Aorta (tissue), 5 donors: ENCODE measurements around the gene PCDHGA6. TPM values are rescaled to one million over a fixed set of nuclear protein-coding genes. Genes with fewer than 3 reads are reported as not detected.

Experiments used
- ATAC-seq: fragments of 200-7000 bp; cut with Tn5 transposase; one replicate; pipeline ENCODE4 v1.9.1; 2022; ENCODE audit warnings: moderate library complexity; ENCODE audit not compliant: low FRiP score
- DNase-seq, 2 donors: peaks; one replicate each; pipeline ENCODE4 v3.0.0-alpha.2; 2020
- H3K27ac ChIP-seq, 2 donors: one replicate each; pipeline ENCODE4 v1.5.1; 2013; ENCODE audit warnings: low read length in 2 of 2, mild to moderate bottlenecking in 2 of 2, moderate library complexity in 2 of 2, control low read depth in 1 of 2, inconsistent platforms in 1 of 2, low read depth in 1 of 2
- H3K27me3 ChIP-seq, 2 donors: one replicate each; pipeline ENCODE4 v1.6.1; 2013; ENCODE audit warnings: control low read depth in 1 of 2, low read length in 1 of 2, mild to moderate bottlenecking in 1 of 2, moderate library complexity in 1 of 2; ENCODE audit not compliant: insufficient read depth in 2 of 2, control insufficient read depth in 1 of 2
- H3K36me3 ChIP-seq, 2 donors: one replicate each; pipeline ENCODE4 v1.6.1; 2013; ENCODE audit warnings: control low read depth in 1 of 2, low read length in 1 of 2, mild to moderate bottlenecking in 1 of 2; ENCODE audit not compliant: insufficient read depth in 2 of 2, control insufficient read depth in 1 of 2
- H3K4me1 ChIP-seq, 2 donors: one replicate each; pipeline ENCODE4 v1.6.1; 2013; ENCODE audit warnings: low read length in 2 of 2, control low read depth in 1 of 2, mild to moderate bottlenecking in 1 of 2, moderate library complexity in 1 of 2; ENCODE audit not compliant: insufficient read depth in 2 of 2, control insufficient read depth in 1 of 2
- H3K4me3 ChIP-seq, 2 donors: one replicate each; pipeline ENCODE4 v1.5.1; 2013; ENCODE audit warnings: low read length in 2 of 2, control low read depth in 1 of 2, mild to moderate bottlenecking in 1 of 2
- H3K9me3 ChIP-seq: one replicate; pipeline ENCODE4 v1.6.1; 2013; ENCODE audit warnings: mild to moderate bottlenecking, low read length; ENCODE audit not compliant: control insufficient read depth
- WGBS, 2 donors: extraction: QIAGEN DNeasy Blood & Tissue Kit; methylation state at CpG; one replicate each; pipeline ENCODE4 v1.1.7; 2013; 5-methylcytosine and 5-hydroxymethylcytosine counted together
- intact Hi-C, 2 donors: fragments of 100-400 bp; cut with DNase I; formaldehyde crosslinking; loops; one replicate each; pipeline versions ENCODE4 v1.14.2 to v1.15.0; 2022
- polyA plus RNA-seq, 2 donors: library from polyadenylated mRNA; stranded (reverse); fragments of 200-250 nt; gene quantifications; one replicate each; pipeline ENCODE4 v1.2.3, GENCODE V29; 2013
- total RNA-seq, 2 donors: library from RNA; stranded (reverse); fragmentation: NEBNext Ultra II Directional; extraction: Animal tissue kit (Norgen Biotek cat#: 25700); gene quantifications; one replicate each; pipeline ENCODE4 v1.2.1, GENCODE V29; 2021
- donor health status: healthy with polysubstance abuse.
- donor health status: Bipolar disorder and iron deficiency.
- donor health status: DM: no; HTN: no; CAD: no.
- donor health status: DM: no; HTN: no; CAD: no.
- donor health status: DM: yes; HTN: yes; CAD: no.

The PCDHGA6 gene
- total and polyA plus RNA-seq, 4 donors, result 0.38 to 12.0 (median 6.4) TPM

DNA sequence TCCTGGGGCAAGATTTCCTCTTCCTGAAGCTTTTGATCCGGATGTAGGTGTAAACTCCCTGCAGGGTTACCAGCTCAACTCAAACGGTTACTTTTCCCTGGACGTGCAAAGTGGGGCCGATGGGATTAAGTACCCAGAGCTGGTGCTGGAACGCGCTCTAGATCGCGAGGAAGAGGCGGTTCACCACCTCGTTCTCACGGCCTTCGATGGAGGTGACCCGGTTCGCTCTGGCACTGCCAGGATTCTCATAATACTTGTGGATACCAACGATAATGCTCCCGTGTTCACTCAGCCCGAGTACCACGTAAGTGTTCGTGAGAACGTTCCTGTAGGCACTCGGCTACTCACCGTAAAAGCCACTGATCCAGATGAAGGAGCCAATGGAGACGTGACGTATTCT, 18.1 kb upstream of the PCDHGA6 start:
- no peak for ATAC-seq
- Histone ChIP-seq H3K27me3 (no peaks in the 10 kb centered on the region), H3K27ac (no peak overlapping the region), H3K9me3 (peaks cover 41% of the 10 kb centered on the region), H3K36me3 (no peaks in the 10 kb centered on the region), H3K4me1 (no peaks in the 10 kb centered on the region), H3K4me3 (no peak overlapping the region)
- intact Hi-C loops, result loop anchor here in 1 of 2 donors (10.0 kb wide), 1 partner anchor 121 kb away; no protein-coding TSS in a partner anchor
- 45 to 46% methylated on average over 24 of the region's 24 CpGs for WGBS, 2 donors
- peak in 1 of 2 donors; percentile 46 for DNase-seq

DNA sequence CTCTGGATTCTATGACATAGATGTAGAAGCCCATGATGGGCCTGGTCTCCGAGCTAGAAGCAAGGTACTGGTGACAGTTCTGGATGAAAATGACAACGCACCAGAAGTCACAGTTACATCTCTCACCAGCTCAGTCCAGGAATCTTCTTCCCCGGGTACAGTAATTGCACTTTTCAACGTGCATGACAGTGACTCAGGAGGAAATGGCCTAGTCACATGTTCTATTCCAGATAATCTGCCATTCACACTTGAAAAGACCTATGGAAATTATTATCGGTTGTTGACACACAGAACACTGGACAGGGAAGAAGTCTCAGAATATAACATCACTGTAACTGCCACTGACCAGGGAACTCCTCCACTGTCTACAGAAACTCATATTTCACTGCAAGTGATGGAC, 17.6 kb upstream of the PCDHGA6 start:
- Histone ChIP-seq H3K4me1 (no peaks in the 10 kb centered on the region), H3K4me3 (no peak overlapping the region), H3K27me3 (no peaks in the 10 kb centered on the region), H3K9me3 (peaks cover 38% of the 10 kb centered on the region), H3K36me3 (no peaks in the 10 kb centered on the region), H3K27ac (no peak overlapping the region)
- ATAC-seq, result no peak
- intact Hi-C loops, result loop anchor here in 1 of 2 donors (10.0 kb wide), 1 partner anchor 121 kb away; no protein-coding TSS in a partner anchor
- WGBS, 2 donors, result 66 to 68% methylated on average over 5 of the region's 5 CpGs
- no peak for DNase-seq

DNA sequence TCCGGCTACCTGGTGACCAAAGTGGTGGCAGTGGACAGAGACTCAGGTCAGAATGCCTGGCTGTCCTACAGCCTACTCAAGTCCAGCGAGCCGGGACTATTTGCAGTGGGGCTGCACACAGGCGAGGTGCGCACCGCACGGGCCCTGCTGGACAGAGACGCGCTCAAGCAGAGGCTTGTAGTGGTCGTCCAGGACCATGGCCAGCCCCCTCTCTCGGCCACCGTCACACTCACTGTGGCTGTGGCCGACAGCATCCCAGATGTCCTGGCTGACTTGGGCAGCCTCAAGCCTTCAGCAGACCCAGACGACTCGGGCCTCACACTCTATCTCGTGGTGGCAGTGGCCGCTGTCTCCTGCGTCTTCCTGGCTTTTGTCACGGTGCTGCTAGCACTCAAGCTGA, 16.7 kb upstream of the PCDHGA6 start:
- no peak for ATAC-seq

DNA sequence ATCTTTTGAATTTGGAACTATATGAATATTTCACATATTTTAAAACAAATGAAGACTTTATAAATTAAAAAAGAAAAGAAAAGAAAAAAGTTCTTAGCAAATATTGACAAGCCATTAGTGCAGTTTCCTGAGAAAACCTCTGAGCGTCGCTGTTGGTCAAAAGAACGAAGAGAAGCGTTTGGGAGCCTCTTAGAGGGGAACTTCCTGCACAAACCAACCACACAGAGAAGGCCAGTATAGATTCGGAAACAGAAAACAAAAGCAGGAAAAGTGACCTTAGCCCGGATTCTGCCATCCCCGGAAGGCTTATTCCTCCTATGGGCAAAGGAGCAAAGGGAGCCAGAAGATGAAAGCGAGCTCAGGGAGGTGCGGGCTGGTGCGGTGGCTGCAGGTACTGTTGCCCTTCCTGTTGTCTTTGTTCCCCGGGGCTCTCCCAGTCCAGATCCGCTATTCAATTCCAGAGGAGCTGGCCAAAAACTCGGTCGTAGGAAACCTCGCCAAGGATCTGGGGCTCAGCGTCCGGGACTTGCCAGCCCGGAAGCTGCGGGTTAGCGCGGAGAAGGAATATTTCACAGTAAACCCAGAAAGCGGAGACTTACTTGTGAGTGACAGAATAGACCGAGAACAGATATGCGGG, 13.8 kb upstream of the PCDHGA6 start, which contains the start of gene PCDHGB2:
TSS of gene PCDHGB2 (plus strand) at position 205 of the 637 bp plus-strand sequence. CDS start at position 347, 142 bp downstream.
- intact Hi-C loops, result loop anchor here in 1 of 2 donors (10.0 kb wide), 1 partner anchor 125 kb away; no protein-coding TSS in a partner anchor
- no peak for ATAC-seq
- peak in 1 of 2 donors; percentile 58 for DNase-seq
- Histone ChIP-seq H3K9me3 (peaks cover 45% of the 10 kb centered on the region), H3K27ac (no peak within 1 kb of the TSS), H3K4me1 (no peaks in the 10 kb centered on the region), H3K27me3 (no peaks in the 10 kb centered on the region), H3K4me3 (peak within 1 kb of the TSS in 1 of 2 donors; percentile 19), H3K36me3 (no peaks in the 10 kb centered on the region)
- WGBS, 2 donors, result 15% methylated on average over 24 of the region's 24 CpGs

More for the DNA sequence above, 16.7 kb upstream of the PCDHGA6 start:
- no peak for DNase-seq
- H3K36me3 ChIP-seq, result no peaks in the 10 kb centered on the region
- H3K27ac ChIP-seq, result no peak overlapping the region
- no peaks in the 10 kb centered on the region for H3K27me3 ChIP-seq
- intact Hi-C loops, result loop anchor here in 1 of 2 donors (10.0 kb wide), 1 partner anchor 122 kb away; no protein-coding TSS in a partner anchor
- H3K4me1 ChIP-seq, result no peaks in the 10 kb centered on the region
- 41 to 45% methylated on average over 19 of the region's 19 CpGs for WGBS, 2 donors
- H3K4me3 ChIP-seq, result no peak overlapping the region
- H3K9me3 ChIP-seq, result peaks cover 37% of the 10 kb centered on the region

DNA sequence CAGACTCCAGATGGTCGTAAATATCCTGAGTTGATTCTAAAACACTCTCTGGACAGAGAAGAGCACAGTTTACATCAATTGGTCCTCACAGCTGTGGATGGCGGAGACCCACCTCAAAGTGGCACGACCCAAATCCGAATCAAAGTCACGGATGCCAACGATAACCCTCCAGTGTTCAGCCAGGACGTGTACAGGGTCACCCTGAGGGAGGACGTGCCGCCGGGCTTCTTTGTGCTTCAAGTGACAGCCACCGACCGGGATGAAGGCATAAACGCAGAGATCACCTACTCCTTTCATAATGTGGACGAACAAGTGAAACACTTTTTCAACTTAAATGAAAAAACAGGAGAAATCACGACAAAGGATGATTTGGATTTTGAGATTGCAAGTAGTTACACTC, 13.0 kb upstream of the PCDHGA6 start:
- peaks cover 46% of the 10 kb centered on the region for H3K9me3 ChIP-seq

DNA sequence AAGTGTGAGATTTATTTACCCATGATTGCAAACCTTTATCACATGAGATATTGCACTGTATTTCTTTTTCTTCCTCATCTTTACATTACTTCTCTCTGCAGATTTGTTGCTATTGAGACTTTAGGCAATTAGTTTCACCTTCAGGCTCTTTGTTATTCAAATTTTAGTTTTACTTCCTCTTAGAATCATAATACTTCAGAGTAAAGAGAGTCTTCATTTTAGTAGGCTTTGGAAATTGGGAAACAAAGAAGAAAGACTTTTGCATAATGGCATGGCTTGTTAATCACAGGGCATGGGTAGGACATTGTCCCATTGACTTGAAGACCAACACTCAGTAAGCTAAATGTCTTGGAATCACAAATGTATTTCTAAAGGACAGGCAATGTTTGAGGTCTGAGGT, 11.0 kb upstream of the PCDHGA6 start:
- H3K27ac ChIP-seq, result no peak overlapping the region
- ATAC-seq (no peak), DNase-seq (no peak)
- no peaks in the 10 kb centered on the region for H3K36me3 ChIP-seq
- intact Hi-C loops, result no loop called here
- H3K27me3 ChIP-seq, result no peaks in the 10 kb centered on the region
- no peak overlapping the region for H3K4me3 ChIP-seq
- H3K9me3 ChIP-seq, result peaks cover 42% of the 10 kb centered on the region
- H3K4me1 ChIP-seq, result no peaks in the 10 kb centered on the region

More for the DNA sequence above, 13.0 kb upstream of the PCDHGA6 start:
- no peak for DNase-seq
- Histone ChIP-seq H3K4me1 (no peaks in the 10 kb centered on the region), H3K4me3 (no peak overlapping the region), H3K27me3 (no peaks in the 10 kb centered on the region), H3K36me3 (no peaks in the 10 kb centered on the region), H3K27ac (no peak overlapping the region)
- intact Hi-C loops, result no loop called here
- 26 to 30% methylated on average over 15 of the region's 15 CpGs for WGBS, 2 donors
- ATAC-seq, result no peak

DNA sequence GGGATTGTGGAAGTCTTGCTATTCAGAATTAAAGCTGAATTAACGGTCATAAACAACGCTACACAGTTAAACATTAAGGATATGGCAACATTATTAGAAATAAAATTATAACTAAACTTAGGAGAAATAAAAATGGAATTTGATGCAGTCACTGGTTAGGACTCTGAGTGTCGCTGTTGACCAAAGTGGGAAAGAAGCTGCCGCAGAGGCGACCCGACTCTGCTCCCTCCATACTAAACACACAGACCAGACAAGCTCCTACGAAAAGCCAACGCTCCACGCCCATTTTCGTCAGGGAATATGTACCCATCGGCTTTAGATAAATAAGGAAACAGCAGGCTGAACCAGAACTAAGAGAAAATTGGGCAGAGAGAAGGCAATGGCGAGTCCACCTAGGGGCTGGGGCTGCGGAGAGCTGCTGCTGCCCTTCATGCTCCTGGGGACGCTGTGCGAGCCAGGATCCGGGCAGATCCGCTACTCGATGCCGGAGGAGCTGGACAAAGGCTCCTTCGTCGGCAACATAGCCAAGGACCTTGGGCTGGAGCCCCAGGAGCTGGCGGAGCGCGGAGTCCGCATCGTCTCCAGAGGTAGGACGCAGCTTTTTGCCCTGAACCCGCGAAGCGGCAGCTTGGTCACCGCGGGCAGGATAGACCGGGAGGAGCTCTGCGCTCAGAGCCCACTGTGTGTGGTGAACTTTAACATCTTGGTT, 9.6 kb upstream of the PCDHGA6 start, which contains the start of gene PCDHGA5:
TSS of gene PCDHGA5 (plus strand) at position 211 of the 709 bp plus-strand sequence. CDS start at position 380, 169 bp downstream.
- H3K9me3 ChIP-seq, result peaks cover 39% of the 10 kb centered on the region
- H3K27ac ChIP-seq, result no peak within 1 kb of the TSS
- no peak within 1 kb of the TSS for H3K4me3 ChIP-seq
- H3K36me3 ChIP-seq, result no peaks in the 10 kb centered on the region
- WGBS, 2 donors, result 11 to 15% methylated on average over 34 of the region's 34 CpGs
- intact Hi-C loops, result no loop called here
- no peak for ATAC-seq
- DNase-seq, result peak in 1 of 2 donors; percentile 55
- H3K4me1 ChIP-seq, result no peaks in the 10 kb centered on the region
- no peaks in the 10 kb centered on the region for H3K27me3 ChIP-seq

DNA sequence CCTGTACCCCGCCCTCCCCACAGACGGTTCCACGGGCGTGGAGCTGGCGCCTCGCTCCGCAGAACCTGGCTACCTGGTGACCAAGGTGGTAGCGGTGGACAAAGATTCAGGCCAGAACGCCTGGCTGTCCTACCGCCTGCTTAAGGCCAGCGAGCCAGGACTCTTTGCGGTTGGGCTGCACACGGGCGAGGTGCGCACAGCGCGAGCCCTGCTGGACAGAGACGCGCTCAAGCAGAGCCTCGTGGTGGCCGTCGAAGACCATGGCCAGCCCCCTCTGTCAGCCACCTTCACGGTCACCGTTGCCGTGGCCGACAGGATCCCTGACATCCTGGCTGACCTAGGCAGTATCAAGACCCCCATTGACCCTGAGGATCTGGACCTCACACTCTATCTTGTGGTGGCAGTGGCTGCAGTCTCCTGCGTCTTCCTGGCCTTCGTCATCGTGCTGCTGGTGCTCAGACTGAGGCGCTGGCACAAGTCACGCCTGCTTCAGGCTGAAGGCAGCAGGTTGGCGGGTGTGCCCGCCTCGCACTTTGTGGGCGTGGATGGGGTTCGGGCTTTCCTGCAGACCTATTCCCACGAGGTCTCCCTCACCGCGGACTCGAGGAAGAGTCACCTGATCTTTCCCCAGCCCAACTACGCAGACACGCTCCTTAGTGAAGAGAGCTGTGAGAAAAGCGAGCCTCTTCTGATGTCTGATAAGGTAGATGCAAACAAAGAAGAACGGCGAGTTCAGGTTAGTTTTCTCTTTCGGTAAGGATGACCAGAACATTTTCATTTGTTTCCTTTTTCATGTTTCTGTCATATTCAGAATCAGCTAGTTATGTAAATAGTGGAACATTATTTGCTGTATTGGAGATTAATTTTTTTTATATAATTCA, 7.4 kb upstream of the PCDHGA6 start:
- Histone ChIP-seq H3K36me3 (no peaks in the 10 kb centered on the region), H3K9me3 (peaks cover 42% of the 10 kb centered on the region), H3K27me3 (no peaks in the 10 kb centered on the region), H3K4me1 (no peaks in the 10 kb centered on the region), H3K4me3 (no peak overlapping the region), H3K27ac (no peak overlapping the region)
- ATAC-seq, result no peak
- no peak for DNase-seq
- 29 to 30% methylated on average over 46 of the region's 46 CpGs for WGBS, 2 donors
- intact Hi-C loops, result no loop called here
